Epidermal melanocyte (primary cell): Measurements from ENCODE around the gene GAK.
"Not testable (repeated sequence)": the region's sequence is repeated elsewhere in the genome, so short reads cannot be mapped to it uniquely, and the experiment has no call there.

ENCODE experiments used
- DNase-seq: peaks from one replicate; pipeline ENCODE4 v3.0.0; 2011; ENCODE audit warnings: low spot score; ENCODE audit not compliant: insufficient read length

GAK gene

DNA sequence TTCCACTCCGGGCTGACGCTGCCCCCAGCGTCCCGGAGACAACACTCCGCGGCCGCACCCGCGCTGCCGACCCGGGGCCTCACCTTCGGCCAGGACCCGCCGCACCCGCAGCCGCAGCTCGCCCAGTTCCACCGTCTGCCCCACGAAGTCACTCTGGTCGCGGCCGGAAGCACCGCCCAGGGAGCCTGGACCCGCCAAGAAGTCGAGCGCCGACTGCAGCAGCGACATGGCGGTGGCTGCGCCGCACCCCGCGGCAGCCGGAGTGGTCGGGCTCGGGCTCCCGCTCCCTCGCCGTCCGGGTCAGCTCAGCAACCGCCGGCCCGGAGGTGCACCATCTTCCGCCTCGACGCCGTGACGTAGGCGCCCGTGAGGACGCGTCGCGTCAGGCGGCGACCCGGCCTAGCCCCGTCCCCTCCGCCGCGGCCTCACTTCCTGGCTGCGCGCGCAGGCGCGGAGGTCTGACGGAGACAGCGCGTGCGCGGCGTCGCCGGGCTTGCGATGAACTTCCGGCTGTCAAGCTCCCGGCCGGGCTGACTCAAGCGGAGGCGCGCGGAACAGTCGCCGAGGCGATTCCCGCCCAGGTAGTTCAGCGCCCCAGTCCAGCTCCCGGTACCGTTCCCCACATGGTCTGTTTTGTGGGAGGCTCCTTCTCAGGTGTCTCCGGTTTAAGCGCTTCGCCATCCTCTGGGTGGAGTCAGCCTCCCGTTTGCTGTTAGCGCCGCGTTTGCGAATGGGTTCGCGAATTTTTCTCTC lies at the start of gene GAK, which contains the start of gene TMEM175:
GAK (minus strand) TSS at position 357 of the 753 bp plus-strand sequence; CDS start at position 228, 129 bp downstream.
TMEM175 (plus strand) TSS at position 501 of the 753 bp plus-strand sequence. CDS start 15,280 bp downstream, outside the sequence.
- DNase-seq, result peak; percentile 100

DNA sequence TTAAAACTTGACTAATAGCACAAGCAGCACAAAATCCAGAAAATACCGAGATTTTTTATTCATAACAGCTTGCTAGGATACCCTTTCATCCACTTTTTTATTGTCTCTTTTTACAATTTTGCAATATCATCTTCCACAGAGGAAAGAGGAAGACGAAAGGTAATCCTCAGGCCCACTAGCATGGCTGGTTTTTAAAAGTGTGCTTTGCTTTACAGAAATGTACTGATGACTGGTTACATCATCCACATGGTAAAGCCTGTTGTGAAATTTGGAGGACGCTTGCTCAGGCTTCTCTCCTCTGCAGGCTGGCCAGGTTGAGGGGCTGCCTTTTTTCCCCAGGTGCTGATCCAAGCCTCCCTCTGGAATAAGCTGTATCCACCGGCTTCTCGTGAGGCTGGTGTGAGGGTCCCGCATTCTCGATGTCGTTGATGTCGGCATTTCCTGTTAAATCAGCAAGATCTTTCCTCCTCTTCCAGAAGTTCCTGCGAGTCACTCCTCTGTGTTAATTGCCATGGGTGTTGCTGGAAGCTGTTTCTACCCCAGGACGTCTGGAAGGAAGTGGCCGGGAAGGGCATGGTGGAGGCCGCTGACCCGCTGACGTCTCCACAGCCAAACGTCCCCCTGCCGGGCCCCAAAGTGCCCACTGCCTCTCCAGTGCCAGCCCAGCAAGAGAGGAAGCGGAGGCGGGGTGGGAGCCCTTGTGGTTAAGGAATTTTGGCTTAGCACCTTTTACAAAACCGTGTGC lies 47.0 kb upstream of the GAK start:
- no peak for DNase-seq

- DNase-seq, result not testable (repeated sequence)
Measured at GRCh38 chr4:976016-976415, 43.9 kb upstream of the GAK start.

GRCh38 chr4:974668-975067 lies 42.6 kb upstream of the GAK start:
- no peak for DNase-seq

GRCh38 chr4:973431-974397 lies 41.6 kb upstream of the GAK start, which contains the start of gene DGKQ:
Gene DGKQ, minus strand, starts transcription at chr4:973569. Its CDS starts 87 bp downstream, at chr4:973482.
- DNase-seq, result peak; percentile 98

DNA sequence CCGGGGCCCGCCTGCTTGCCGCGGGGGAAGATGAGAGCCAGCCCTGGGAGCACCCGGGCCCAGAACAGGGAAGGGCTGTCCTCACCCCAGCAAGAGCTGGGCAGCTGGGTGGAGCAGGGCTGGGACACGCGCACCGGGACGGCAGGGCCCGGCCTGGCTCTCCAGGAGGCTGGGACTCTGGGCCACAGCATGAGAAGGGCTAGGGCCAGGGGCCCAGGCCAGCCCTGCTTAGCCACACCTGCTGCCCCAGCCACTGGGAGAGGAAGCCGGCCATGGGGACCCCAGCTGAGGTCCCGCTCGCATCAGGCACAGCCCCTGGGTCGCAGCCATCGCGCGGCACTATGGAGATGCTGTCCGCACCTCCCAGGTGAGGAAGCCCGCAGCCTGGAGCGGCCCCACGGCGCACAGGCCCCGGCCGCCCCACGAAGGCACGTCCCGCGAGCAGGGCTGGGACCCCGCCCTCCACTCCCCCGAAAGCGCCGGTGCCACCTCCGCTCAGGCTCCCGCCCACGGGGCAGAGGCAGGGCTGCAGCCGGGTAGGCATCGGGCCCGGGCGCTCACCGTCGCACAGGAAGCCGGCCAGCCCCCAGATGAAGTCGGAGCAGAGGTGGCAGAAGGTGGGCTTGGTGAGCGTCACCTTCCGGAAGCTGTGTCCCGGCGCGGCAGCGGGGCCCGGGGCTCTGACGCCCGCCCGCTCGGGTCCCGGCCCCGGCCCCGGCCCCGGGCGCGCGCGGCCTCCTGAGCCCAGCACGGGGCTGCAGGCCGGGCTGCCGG lies 40.7 kb upstream of the GAK start:
- no peak for DNase-seq

DNA sequence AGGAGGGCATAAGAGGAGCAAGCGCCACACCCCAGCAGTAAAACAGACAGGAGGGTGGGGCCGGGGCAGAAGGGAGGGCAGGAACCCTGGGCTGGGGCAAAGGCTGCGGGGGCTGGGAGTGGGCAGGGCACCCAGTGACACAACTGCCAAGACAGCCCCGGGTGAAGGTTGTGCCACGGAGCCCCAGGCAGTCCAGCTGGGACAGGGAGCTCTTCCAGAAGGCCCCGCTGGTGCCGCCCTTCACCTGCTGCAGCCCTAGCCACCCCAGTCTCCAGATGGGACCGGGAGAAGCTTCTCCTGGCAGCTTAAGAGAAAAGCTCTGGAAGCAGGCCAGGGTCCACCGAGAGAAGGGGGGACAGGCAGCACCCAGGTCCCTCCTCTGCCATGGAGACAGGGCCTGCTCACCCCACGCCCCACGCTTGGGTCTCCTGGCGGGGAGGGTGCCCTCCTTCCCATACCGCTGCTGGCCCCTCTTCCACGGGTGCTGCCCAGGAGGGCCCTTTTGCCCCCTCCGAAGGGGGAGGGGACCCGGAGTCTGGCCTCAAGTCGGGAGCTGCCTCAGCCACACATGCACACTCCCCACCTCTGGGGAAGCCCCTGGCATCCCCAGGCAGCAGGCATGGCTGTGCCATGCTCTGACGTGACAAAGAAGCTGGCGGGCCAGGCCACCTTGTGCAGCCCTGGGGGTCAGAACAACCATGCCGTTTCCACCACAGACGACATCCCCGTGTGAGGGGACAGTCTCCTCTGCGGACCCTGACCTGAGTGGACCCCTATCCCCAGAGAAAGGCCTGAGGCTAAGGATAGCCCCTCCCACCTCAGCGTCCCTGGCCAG lies 39.8 kb upstream of the GAK start:
- DNase-seq, result no peak

GRCh38 chr4:970854-971520 lies 38.9 kb upstream of the GAK start:
- DNase-seq, result no peak

- DNase-seq, result no peak
Measured at GRCh38 chr4:970046-970745, 38.1 kb upstream of the GAK start.

- DNase-seq, result no peak
Measured at GRCh38 chr4:968621-969394, 36.7 kb upstream of the GAK start.

DNA sequence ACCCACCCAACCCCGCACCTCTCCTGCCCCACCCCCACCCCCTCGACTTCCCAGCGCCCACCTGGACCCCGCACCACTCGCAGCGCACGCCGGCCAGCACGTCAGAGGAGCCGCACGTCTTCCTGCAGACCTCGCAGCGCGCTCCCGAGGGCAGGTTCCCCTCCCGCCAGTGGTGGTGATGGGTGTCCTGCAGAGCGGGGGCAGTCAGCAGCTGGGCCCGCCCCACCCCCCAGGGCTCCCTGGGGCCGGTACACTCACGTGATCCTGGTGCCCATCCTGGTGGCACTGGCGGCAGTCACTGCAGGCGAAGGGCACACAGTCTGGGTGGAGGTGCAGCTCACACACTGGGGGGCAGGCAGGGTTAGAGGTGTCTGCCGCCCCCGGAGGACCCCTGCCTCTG lies 36.1 kb upstream of the GAK start:
- DNase-seq, result no peak

DNA sequence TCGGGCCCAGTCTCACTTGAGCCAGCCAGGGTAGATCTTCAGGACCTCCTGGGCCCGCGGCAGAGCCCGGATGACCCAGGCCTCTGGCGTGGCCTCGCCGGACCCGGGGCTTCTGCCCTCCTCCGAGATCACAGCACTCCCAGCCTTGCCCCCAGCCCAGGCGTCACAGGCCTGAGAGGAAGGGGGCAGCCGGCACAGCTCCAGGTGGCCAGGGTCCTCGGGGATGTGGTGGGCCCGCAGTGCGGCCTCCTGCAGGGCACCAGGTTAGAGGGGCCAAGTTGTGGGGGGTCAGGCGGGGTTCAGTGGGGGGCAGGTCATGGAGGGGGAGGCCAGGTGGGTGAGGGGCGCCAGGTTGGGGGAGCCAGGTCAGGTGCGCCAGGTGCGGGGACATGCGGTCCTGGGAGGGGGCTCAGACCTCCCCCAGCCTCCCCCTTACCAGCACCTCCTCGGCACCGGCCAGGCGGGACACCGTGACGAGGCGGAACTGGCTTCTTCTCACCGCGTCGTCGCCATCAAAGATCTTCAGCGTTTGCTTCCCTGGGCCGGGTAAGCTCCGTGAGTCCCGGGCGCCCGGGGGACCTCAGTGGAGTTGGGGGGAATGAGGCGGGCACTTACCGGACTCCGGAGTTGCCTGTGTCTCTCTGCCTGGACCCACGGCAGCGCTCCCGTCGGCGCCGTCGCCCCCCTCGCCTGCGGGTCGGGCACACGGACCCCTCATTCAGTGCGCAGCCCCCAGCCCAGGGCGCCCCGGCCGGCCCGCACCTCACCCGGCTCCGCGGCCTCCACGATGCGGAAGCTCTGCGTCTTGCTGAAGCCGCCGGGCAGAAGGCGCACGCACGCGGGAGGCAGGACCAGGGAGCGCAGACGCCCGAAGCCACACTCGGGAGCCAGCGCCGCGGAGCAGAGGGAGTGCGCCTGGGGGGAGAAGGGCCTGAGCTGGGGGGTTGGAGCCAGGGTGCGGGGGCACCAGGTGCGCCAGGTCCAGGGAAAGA lies 35.3 kb upstream of the GAK start:
- no peak for DNase-seq

GRCh38 chr4:966266-967112 lies 34.4 kb upstream of the GAK start:
- DNase-seq, result no peak

DNA sequence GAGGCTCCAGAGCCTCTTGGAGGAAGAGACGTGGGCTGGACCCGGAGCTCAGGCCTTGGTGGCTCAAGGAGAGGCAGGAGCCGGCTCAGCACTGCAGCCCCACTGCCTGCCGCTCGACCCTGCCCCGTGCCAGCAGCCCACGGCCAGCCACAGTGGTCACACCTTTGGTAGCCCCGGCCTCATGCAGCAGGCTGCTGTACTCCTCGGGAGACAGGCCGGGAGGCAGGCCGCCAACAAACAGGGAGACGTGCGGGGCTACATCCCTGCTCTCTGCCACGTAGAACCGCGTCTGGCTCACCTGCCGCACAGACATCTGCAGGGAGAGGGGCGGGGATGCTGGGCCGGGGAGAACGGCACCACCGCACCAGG lies 33.6 kb upstream of the GAK start:
- DNase-seq, result no peak

DNA sequence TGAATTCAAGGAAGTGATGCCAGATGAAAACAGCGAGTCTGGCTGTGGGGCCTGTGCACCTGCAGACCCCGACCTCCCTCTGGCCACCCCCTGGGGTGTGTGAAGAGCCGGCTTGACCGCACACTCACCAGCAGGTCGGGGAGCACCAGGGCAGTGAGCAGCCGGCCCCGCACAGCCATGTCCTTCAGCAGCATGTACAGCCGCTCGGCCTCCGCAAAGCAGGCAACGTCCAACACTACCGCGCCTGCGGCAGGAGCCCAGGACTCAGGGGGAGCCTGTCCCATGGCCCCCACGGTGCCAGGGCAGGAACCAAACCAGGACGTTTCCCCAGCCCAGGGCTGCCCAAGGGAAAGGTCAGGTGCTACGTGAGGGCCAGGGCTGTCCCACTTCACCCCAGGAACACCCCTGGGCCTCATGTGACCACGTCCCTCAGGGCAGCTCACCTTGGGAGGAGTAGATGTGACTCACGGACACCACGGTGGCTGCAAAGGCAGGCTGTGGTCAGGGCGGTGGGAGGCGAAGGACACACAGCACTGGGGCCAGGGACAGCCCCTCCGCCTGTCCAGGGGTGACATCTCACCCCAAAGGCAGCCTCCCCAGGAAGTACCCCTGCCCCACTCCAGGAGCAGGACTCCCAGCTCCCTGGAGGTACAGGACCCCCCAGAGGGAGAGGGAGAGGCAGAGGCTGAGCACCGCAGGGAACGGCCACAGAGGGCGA lies 33.1 kb upstream of the GAK start:
- no peak for DNase-seq
